Neuronal stem cell (in vitro differentiated cells): ENCODE data around the gene DUOXA1.

Source experiments
- DNase-seq: peaks from one replicate; pipeline ENCODE4 v3.0.0-alpha.2; 2013; ENCODE audit warnings: low spot score
- H2AFZ ChIP-seq: one replicate; pipeline ENCODE4 v1.6.1; 2013; ENCODE audit warnings: mild to moderate bottlenecking, low read length, inconsistent platforms
- H2AK5ac ChIP-seq: 2 replicates; pipeline ENCODE4 v1.6.1; 2013; ENCODE audit warnings: low read depth, mild to moderate bottlenecking, inconsistent platforms, low read length, moderate library complexity, mixed read lengths
- H2BK120ac ChIP-seq: 2 replicates; pipeline ENCODE4 v1.6.1; 2013; ENCODE audit warnings: low read depth, mild to moderate bottlenecking, inconsistent platforms, low read length, moderate library complexity, mixed read lengths
- H2BK12ac ChIP-seq: one replicate; pipeline ENCODE4 v1.6.1; 2013; ENCODE audit warnings: low read length, inconsistent platforms
- H2BK15ac ChIP-seq: 2 replicates; pipeline ENCODE4 v1.6.1; 2013; ENCODE audit warnings: mild to moderate bottlenecking, low read length, inconsistent platforms, mixed read lengths
- H2BK5ac ChIP-seq: one replicate; pipeline ENCODE4 v1.6.1; 2013; ENCODE audit warnings: inconsistent platforms, mild to moderate bottlenecking, low read length, moderate library complexity
- H3K14ac ChIP-seq: one replicate; pipeline ENCODE4 v1.6.1; 2013; ENCODE audit warnings: low read length, inconsistent platforms
- H3K18ac ChIP-seq: 2 replicates; pipeline ENCODE4 v1.6.1; 2013; ENCODE audit warnings: low read length, inconsistent platforms
- H3K23ac ChIP-seq: 2 replicates; pipeline ENCODE4 v1.6.1; 2013; ENCODE audit warnings: low read depth, mild to moderate bottlenecking, mixed read lengths, low read length, inconsistent platforms; ENCODE audit not compliant: poor library complexity
- H3K27ac ChIP-seq: replicated peaks from 3 replicates; pipeline ENCODE4 v1.5.1; 2013; ENCODE audit warnings: low read length, inconsistent platforms
- H3K27me3 ChIP-seq, 3 experiments: 2 replicates each; pipeline ENCODE4 v1.6.1; 2013; ENCODE audit warnings: low read length in 3 of 3, mild to moderate bottlenecking in 2 of 3, inconsistent platforms in 1 of 3, low read depth in 1 of 3, mixed read lengths in 1 of 3, moderate library complexity in 1 of 3; ENCODE audit not compliant: control insufficient read depth in 3 of 3, insufficient read depth in 3 of 3
- H3K36me3 ChIP-seq, 2 donors: replicated peaks in 1 of 2; 2 replicates each; pipeline ENCODE4 v1.6.1; 2013; ENCODE audit warnings: low read length in 2 of 2; ENCODE audit not compliant: control insufficient read depth in 2 of 2, insufficient read depth in 2 of 2
- H3K4ac ChIP-seq: 2 replicates; pipeline ENCODE4 v1.6.1; 2013; ENCODE audit warnings: inconsistent platforms, mild to moderate bottlenecking, low read length, moderate library complexity
- H3K4me1 ChIP-seq, 2 donors: 1 replicate in 1 of 2; 2 replicates in 1 of 2; pipeline ENCODE4 v1.6.1; 2013; ENCODE audit warnings: low read length in 2 of 2, low read depth in 1 of 2; ENCODE audit not compliant: control insufficient read depth in 2 of 2, insufficient read depth in 1 of 2
- H3K4me2 ChIP-seq: one replicate; pipeline ENCODE4 v1.6.1; 2013; ENCODE audit warnings: mild to moderate bottlenecking, low read length, inconsistent platforms; ENCODE audit not compliant: insufficient read depth, poor library complexity, severe bottlenecking
- H3K4me3 ChIP-seq, 2 donors: 2 replicates each; pipeline ENCODE4 v1.5.1; 2013; ENCODE audit warnings: low read length in 2 of 2, mild to moderate bottlenecking in 2 of 2, inconsistent platforms in 1 of 2, moderate library complexity in 1 of 2
- H3K79me1 ChIP-seq: one replicate; pipeline ENCODE4 v1.6.1; 2013; ENCODE audit warnings: low read depth, mild to moderate bottlenecking, inconsistent platforms, low read length, moderate library complexity
- H3K9ac ChIP-seq: one replicate; pipeline ENCODE4 v1.6.1; 2013; ENCODE audit warnings: mild to moderate bottlenecking, low read depth, low read length, inconsistent platforms; ENCODE audit not compliant: poor library complexity
- H3K9me3 ChIP-seq, 2 donors: replicated peaks in 1 of 2; 2 replicates each; pipeline versions ENCODE3 to v1.6.1; 2013; ENCODE audit warnings: low read length in 2 of 2, mild to moderate bottlenecking in 2 of 2, inconsistent platforms in 1 of 2, low read depth in 1 of 2, mixed read lengths in 1 of 2, moderate library complexity in 1 of 2; ENCODE audit not compliant: control insufficient read depth in 2 of 2, insufficient read depth in 1 of 2
- H4K8ac ChIP-seq: one replicate; pipeline ENCODE4 v1.6.1; 2013; ENCODE audit warnings: low read depth, mild to moderate bottlenecking, inconsistent platforms, low read length, moderate library complexity
- H4K91ac ChIP-seq: one replicate; pipeline ENCODE4 v1.6.1; 2013; ENCODE audit warnings: low read length, low read depth, mild to moderate bottlenecking, inconsistent platforms; ENCODE audit not compliant: poor library complexity
- WGBS, 2 donors: extraction: QIAGEN DNeasy Blood & Tissue Kit; methylation state at CpG; one replicate each; pipeline ENCODE4 v1.1.7; 2013; ENCODE audit warnings: missing lambda C conversion rate in 2 of 2, mixed read lengths in 1 of 2; ENCODE audit not compliant: insufficient read length in 2 of 2, insufficient replicate concordance in 1 of 2; ENCODE audit errors: extremely low coverage in 2 of 2; 5-methylcytosine and 5-hydroxymethylcytosine counted together

DUOXA1 gene

DNA sequence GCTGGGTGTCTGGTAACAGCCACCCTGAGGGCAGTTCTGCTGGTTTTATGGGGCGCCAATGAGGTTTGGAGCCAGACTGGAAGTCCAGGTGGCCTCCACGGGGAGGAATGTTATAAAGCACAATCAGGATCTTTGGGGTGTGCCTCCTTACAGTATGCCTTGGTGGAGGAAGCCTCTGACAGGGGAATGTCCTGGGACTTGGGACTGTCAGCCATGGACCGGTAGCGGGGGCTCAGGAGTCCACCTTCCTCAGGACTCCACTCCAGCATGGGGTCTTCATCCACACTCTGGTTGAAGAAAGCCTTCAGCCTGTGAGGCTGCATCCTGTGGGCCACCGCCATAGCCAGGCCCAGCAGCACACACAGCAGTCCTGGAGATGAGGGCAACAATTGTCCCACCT is 10.7 kb downstream of the DUOXA1 start:
- Histone ChIP-seq H3K9ac (peak overlapping the region; percentile 33), H2AK5ac (no peak overlapping the region), H3K4me3 (no peak overlapping the region), H3K4ac (no peak overlapping the region), H3K23ac (peak overlapping the region; percentile 37), H2BK5ac (no peak overlapping the region), H4K8ac (no peak overlapping the region), H3K27me3 (peaks cover 36 to 83% (median 57%) of the 10 kb centered on the region in 3 experiments), H4K91ac (no peak overlapping the region), H3K18ac (peak overlapping the region; percentile 59), H2AFZ (no peak overlapping the region), H3K4me2 (no peak overlapping the region), H3K14ac (peak overlapping the region; percentile 77), H2BK12ac (no peak overlapping the region), H3K9me3 (no peaks in the 10 kb centered on the region), H3K79me1 (no peaks in the 10 kb centered on the region), H2BK15ac (no peak overlapping the region), H3K36me3 (no peaks in the 10 kb centered on the region), H3K27ac (no peak overlapping the region), H3K4me1 (peaks cover 4 to 11% of the 10 kb centered on the region in 2 donors), H2BK120ac (no peak overlapping the region)
- no peak for DNase-seq
- no CpG with 5 or more reads among the region's 5 CpGs for WGBS, 2 donors

DNA sequence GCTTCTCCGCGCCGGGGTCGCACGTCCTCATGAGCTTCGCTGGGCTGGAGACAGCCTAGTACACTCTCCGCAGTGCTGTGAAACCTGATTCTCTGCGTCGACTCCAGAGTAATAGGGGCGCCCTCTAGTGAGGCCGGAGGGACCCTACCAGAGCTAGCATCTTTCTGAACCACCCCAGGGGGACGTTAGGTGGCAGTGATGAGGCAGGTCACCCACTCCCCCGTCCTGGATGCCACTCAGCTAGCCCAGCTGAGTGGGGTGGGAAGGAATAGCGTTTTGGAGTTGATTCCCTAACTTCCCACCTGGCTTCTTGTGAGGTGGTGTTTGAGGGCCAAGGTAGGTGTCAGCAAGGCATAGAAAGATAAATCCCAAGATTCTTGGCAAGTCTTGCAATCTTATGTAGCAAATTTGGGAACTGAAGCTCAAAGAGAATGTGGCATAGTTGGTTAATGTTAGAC is 11.5 kb downstream of the DUOXA1 start:
- WGBS, 2 donors: no CpG with 5 or more reads among the region's 14 CpGs
- peaks cover 44 to 83% (median 61%) of the 10 kb centered on the region in 3 experiments for H3K27me3 ChIP-seq

GRCh38 chr15:45117308-45118130 is 12.2 kb downstream of the DUOXA1 start:
- peak overlapping the region; percentile 90 for H2BK15ac ChIP-seq
- no CpG with 5 or more reads among the region's 33 CpGs for WGBS, 2 donors
- no peaks in the 10 kb centered on the region for H3K36me3 ChIP-seq
- H3K4me3 ChIP-seq: peak overlapping the region; percentile 33 to 34
- peaks cover 51 to 83% (median 62%) of the 10 kb centered on the region in 3 experiments for H3K27me3 ChIP-seq
- peak overlapping the region; percentile 80 for H2AK5ac ChIP-seq
- no peaks in the 10 kb centered on the region for H3K79me1 ChIP-seq
- DNase-seq: no peak
- H3K14ac ChIP-seq: no peak overlapping the region
- H3K4ac ChIP-seq: no peak overlapping the region
- H3K23ac ChIP-seq: no peak overlapping the region
- no peak overlapping the region for H3K27ac ChIP-seq
- H3K9me3 ChIP-seq: no peaks in the 10 kb centered on the region
- no peak overlapping the region for H2BK120ac ChIP-seq
- H4K8ac ChIP-seq: no peak overlapping the region
- peak overlapping the region; percentile 95 for H2AFZ ChIP-seq
- H3K18ac ChIP-seq: peak overlapping the region; percentile 92
- H2BK5ac ChIP-seq: no peak overlapping the region
- H3K9ac ChIP-seq: no peak overlapping the region
- no peak overlapping the region for H2BK12ac ChIP-seq
- H3K4me1 ChIP-seq: peaks cover 4 to 17% of the 10 kb centered on the region in 2 donors
- no peak overlapping the region for H4K91ac ChIP-seq
- peak overlapping the region; percentile 47 for H3K4me2 ChIP-seq

More for the DNA sequence above, 11.5 kb downstream of the DUOXA1 start:
- Histone ChIP-seq H3K4me1 (peaks cover 4 to 16% of the 10 kb centered on the region in 2 donors), H3K23ac (no peak overlapping the region), H3K4ac (no peak overlapping the region), H2BK12ac (no peak overlapping the region), H2BK15ac (no peak overlapping the region), H3K4me3 (peak overlapping the region in 1 of 2 donors; percentile 34), H2BK120ac (no peak overlapping the region), H4K91ac (no peak overlapping the region), H2BK5ac (no peak overlapping the region), H3K9ac (no peak overlapping the region), H3K9me3 (no peaks in the 10 kb centered on the region), H3K79me1 (no peaks in the 10 kb centered on the region), H3K18ac (no peak overlapping the region), H3K14ac (no peak overlapping the region), H3K36me3 (no peaks in the 10 kb centered on the region), H4K8ac (no peak overlapping the region), H3K27ac (no peak overlapping the region), H2AFZ (peak overlapping the region; percentile 95), H3K4me2 (peak overlapping the region; percentile 47), H2AK5ac (no peak overlapping the region)
- DNase-seq: peak; percentile 88
